Endodermal cell (in vitro differentiated cells): ENCODE results near the gene PRDM12. TPM values are rescaled to one million over a fixed set of nuclear protein-coding genes. Genes with fewer than 3 reads are reported as not detected.

Experiments used
- DNase-seq: peaks from one replicate; pipeline ENCODE4 v3.0.0-alpha.2; 2017
- H3K27ac ChIP-seq: 2 replicates; pipeline ENCODE4 v1.5.1; 2013; ENCODE audit warnings: mild to moderate bottlenecking, low read depth, low read length, moderate library complexity
- H3K27me3 ChIP-seq: 2 replicates; pipeline ENCODE4 v1.6.1; 2013; ENCODE audit warnings: mild to moderate bottlenecking, low read length, moderate library complexity; ENCODE audit not compliant: insufficient read depth, control insufficient read depth, poor library complexity, severe bottlenecking
- H3K36me3 ChIP-seq: 2 replicates; pipeline ENCODE4 v1.7.0; 2013; ENCODE audit warnings: mild to moderate bottlenecking, low read length, moderate library complexity; ENCODE audit not compliant: control insufficient read depth, insufficient read depth
- H3K4me1 ChIP-seq: one replicate; pipeline ENCODE4 v1.7.0; 2013; ENCODE audit warnings: low read length; ENCODE audit not compliant: control insufficient read depth, insufficient read depth
- H3K4me3 ChIP-seq: 2 replicates; pipeline ENCODE4 v1.5.1; 2013; ENCODE audit warnings: mild to moderate bottlenecking, low read length, moderate library complexity
- H3K9ac ChIP-seq: 2 replicates; pipeline ENCODE4 v1.6.1; 2013; ENCODE audit warnings: mild to moderate bottlenecking, low read length, moderate library complexity; ENCODE audit not compliant: poor library complexity, severe bottlenecking; ENCODE audit errors: extremely low read depth
- H3K9me3 ChIP-seq: 2 replicates; pipeline ENCODE4 v1.6.1; 2013; ENCODE audit warnings: mild to moderate bottlenecking, low read length, moderate library complexity; ENCODE audit not compliant: control insufficient read depth
- H3K27ac Mint-ChIP-seq: 2 replicates; pipeline ENCODE4 v1.8.0; 2020; ENCODE audit warnings: mixed read lengths
- H3K27me3 Mint-ChIP-seq: 2 replicates; pipeline ENCODE4 v1.8.0; 2021; ENCODE audit warnings: mild to moderate bottlenecking, mixed read lengths; ENCODE audit not compliant: insufficient read depth
- H3K36me3 Mint-ChIP-seq: 2 replicates; pipeline ENCODE4 v1.8.0; 2020; ENCODE audit warnings: low read depth, mixed read lengths
- H3K4me1 Mint-ChIP-seq: 2 replicates; pipeline ENCODE4 v1.8.0; 2020; ENCODE audit warnings: mixed read lengths
- H3K4me3 Mint-ChIP-seq: 2 replicates; pipeline ENCODE4 v1.8.0; 2020; ENCODE audit warnings: mild to moderate bottlenecking, moderate library complexity, mixed read lengths
- H3K9me3 Mint-ChIP-seq: 2 replicates; pipeline ENCODE4 v1.8.0; 2020; ENCODE audit warnings: mild to moderate bottlenecking, mixed read lengths
- CTCF ChIP-seq: fragments of 200-600 bp; sonication (generic); conservative IDR thresholded peaks from 2 replicates; pipeline ENCODE4 v1.5.0; 2021; ENCODE audit warnings: antibody characterized with exemption, mild to moderate bottlenecking
- WGBS, 2 experiments: methylation state at CpG; one replicate each; pipeline versions ENCODE4 v1.1.5 to v1.1.7; 2013; ENCODE audit warnings: missing lambda C conversion rate in 2 of 2, mixed read lengths in 1 of 2; ENCODE audit not compliant: insufficient coverage in 1 of 2, insufficient read length in 1 of 2; 5-methylcytosine and 5-hydroxymethylcytosine counted together
- total RNA-seq, 2 donors: library from RNA; stranded (reverse); fragmentation: NEBNext Ultra II Directional in 1 of 2; extraction: Animal tissue kit (Norgen Biotek cat#: 25700) in 1 of 2; gene quantifications; 2 replicates in 1 of 2; 3 replicates in 1 of 2; pipeline ENCODE4 v1.2.1, GENCODE V29; 2021

The PRDM12 gene
- total RNA-seq, 2 donors from 2014 or later: not detected

- TF ChIP-seq CTCF: no peak
- Histone ChIP-seq H3K4me3 (no peak overlapping the region), H3K27ac (no peak overlapping the region), H3K4me1 (no peaks in the 10 kb centered on the region), H3K36me3 (no peaks in the 10 kb centered on the region), H3K9me3 (no peaks in the 10 kb centered on the region), H3K27me3 (peaks cover 92% of the 10 kb centered on the region), H3K9ac (no peak overlapping the region)
- Mint-ChIP-seq H3K27me3 (peaks cover 98% of the 10 kb centered on the region), H3K9me3 (no peaks in the 10 kb centered on the region), H3K4me3 (no peak overlapping the region), H3K4me1 (peaks cover 6% of the 10 kb centered on the region), H3K27ac (no peak overlapping the region), H3K36me3 (no peaks in the 10 kb centered on the region)
- no peak for DNase-seq
- whole genome bisulfite sequencing, 2 experiments: 31 to 60% methylated on average over 3 to 4 of the region's 4 CpGs
These were observed 2.7 kb downstream of the PRDM12 start for GRCh38 chr9:130667120-130667435.

- Histone ChIP-seq H3K9ac (no peak overlapping the region), H3K27ac (no peak overlapping the region), H3K36me3 (no peaks in the 10 kb centered on the region), H3K27me3 (peaks cover 81% of the 10 kb centered on the region), H3K4me1 (no peaks in the 10 kb centered on the region), H3K9me3 (no peaks in the 10 kb centered on the region), H3K4me3 (no peak overlapping the region)
- Mint-ChIP-seq H3K4me1 (peaks cover 6% of the 10 kb centered on the region), H3K9me3 (no peaks in the 10 kb centered on the region), H3K36me3 (no peaks in the 10 kb centered on the region), H3K27me3 (peaks cover 96% of the 10 kb centered on the region), H3K27ac (no peak overlapping the region), H3K4me3 (no peak overlapping the region)
- 91 to 96% methylated on average over 12 to 13 of the region's 13 CpGs for WGBS, 2 experiments
- no peak for DNase-seq
- no peak for TF ChIP-seq CTCF
These were observed 3.8 kb downstream of the PRDM12 start for GRCh38 chr9:130668196-130668595.

- Histone ChIP-seq H3K4me3 (no peak overlapping the region), H3K9me3 (no peaks in the 10 kb centered on the region), H3K27ac (no peak overlapping the region), H3K9ac (no peak overlapping the region), H3K36me3 (no peaks in the 10 kb centered on the region), H3K27me3 (peaks cover 76% of the 10 kb centered on the region), H3K4me1 (no peaks in the 10 kb centered on the region)
- H3K9me3 Mint-ChIP-seq: no peaks in the 10 kb centered on the region
- no peaks in the 10 kb centered on the region for H3K36me3 Mint-ChIP-seq
- no peak overlapping the region for H3K27ac Mint-ChIP-seq
- H3K4me3 Mint-ChIP-seq: no peak overlapping the region
- no peak for DNase-seq
- no peak for TF ChIP-seq CTCF
- H3K27me3 Mint-ChIP-seq: peaks cover 91% of the 10 kb centered on the region
- 76 to 81% methylated on average over 6 to 12 of the region's 12 CpGs for WGBS, 2 experiments
- H3K4me1 Mint-ChIP-seq: peaks cover 6% of the 10 kb centered on the region
These were observed 4.3 kb downstream of the PRDM12 start for GRCh38 chr9:130668659-130669058.
